ENCODE data around the gene TSSK3. TPM values are rescaled to one million over a fixed set of nuclear protein-coding genes. Genes with fewer than 3 reads are reported as not detected.

Gene TSSK3
- total and polyA plus RNA-seq, 2 donors (not counting 3 experiments of a cell fraction or from before 2014, with no cell fraction given): 0.42 to 0.65 TPM

GRCh38 chr1:32349211-32349708 lies 13.1 kb upstream of the TSSK3 start:
- H3K9ac ChIP-seq (replicated peaks; ENCODE audit: extremely low read depth, insufficient read depth, low read length): no peak overlapping the region
- no peaks in the 10 kb centered on the region for H3K9me3 ChIP-seq (replicated peaks; ENCODE audit: control insufficient read depth, insufficient read depth, low read length)
- intact Hi-C loops (cut with micrococcal nuclease) (no loop called here), dilution Hi-C loops (cut with MboI; ENCODE audit: extremely low pct_ligation_motif_present, low sequenced_read_pairs) (no loop called here)
- peak overlapping the region; percentile 45 for H3K4me2 ChIP-seq (ENCODE audit: insufficient read depth, low read length)
- no peaks in the 10 kb centered on the region for H3K36me3 ChIP-seq (ENCODE audit: control insufficient read depth in 2 of 2, extremely low read depth in 1 of 2, insufficient read depth in 2 of 2, low read length in 2 of 2)
- H3K4me3 ChIP-seq (replicated peaks in 1 of 3; ENCODE audit: insufficient read depth in 1 of 3, low read depth in 1 of 3, low read length in 3 of 3): no peak overlapping the region
- BruUV-seq (replicated peaks): no TSS peak
- peaks cover 37% of the 10 kb centered on the region for H3K4me1 ChIP-seq (ENCODE audit: control insufficient read depth, extremely low read depth, insufficient read depth, low read length)
- no peaks in the 10 kb centered on the region for H3K79me2 ChIP-seq (ENCODE audit: control insufficient read depth, insufficient read depth, low read length)
- no peaks in the 10 kb centered on the region for H3K9me1 ChIP-seq (replicated peaks; ENCODE audit: control insufficient read depth, extremely low read depth, insufficient read depth, low read length)
- no peak for TF ChIP-seq EZH2 (IDR thresholded peaks at IDR 0.05; ENCODE audit: borderline replicate concordance, low read depth, low read length, severe bottlenecking)
- TF ChIP-seq MYC (IDR thresholded peaks at IDR 0.05; ENCODE audit: low read depth, low read length): no peak
- peak; percentile 92 for TF ChIP-seq POLR2AphosphoS5 (IDR thresholded peaks at IDR 0.05; ENCODE audit: insufficient read depth, low read depth, low read length)
- no peak for TF ChIP-seq MAX (IDR thresholded peaks at IDR 0.05; ENCODE audit: insufficient read depth, insufficient read length)
- TF ChIP-seq POLR2A (IDR thresholded peaks at IDR 0.05; ENCODE audit: low read depth, low read length): peak; percentile 24
- TF ChIP-seq JUN (IDR thresholded peaks at IDR 0.05; ENCODE audit: borderline replicate concordance, insufficient read depth, insufficient read length, low read depth): no peak
- no peak for TF ChIP-seq CTCF (IDR thresholded peaks at IDR 0.05; ENCODE audit: extremely low read depth in 1 of 2, insufficient read depth in 1 of 2, low read depth in 1 of 2, low read length in 2 of 2)
- TF ChIP-seq FOS (IDR thresholded peaks at IDR 0.05; ENCODE audit: borderline replicate concordance, insufficient read depth, low read length): no peak
- no peak for TF ChIP-seq GATA2 (IDR thresholded peaks at IDR 0.05; ENCODE audit: insufficient read depth, insufficient read length, low read depth, low read length)
- POLR2A ChIA-PET: interaction anchor here (1.5 kb wide), 1 partner anchor 13 kb away, joined by 8 read pairs; the partner anchor contains the start of gene MARCKSL1
- no peaks in the 10 kb centered on the region for H3K27me3 ChIP-seq (ENCODE audit: control insufficient read depth in 2 of 2, insufficient read depth in 2 of 2, low read length in 2 of 2)
- H3K27ac ChIP-seq (ENCODE audit: insufficient read depth, low read depth, low read length): peak overlapping the region; percentile 26
- peak; percentile 86 for DNase-seq (ENCODE audit: low read depth, low spot score)
- no peak overlapping the region for H2AFZ ChIP-seq (ENCODE audit: low read depth, low read length)
- no peaks in the 10 kb centered on the region for H4K20me1 ChIP-seq (replicated peaks; ENCODE audit: control insufficient read depth, extremely low read depth, insufficient read depth, low read length)
- CTCF ChIA-PET: no interaction called here
- FAIRE-seq: peak; percentile 98
